ENCODE data around the gene DRICH1.

The DRICH1 gene

GRCh38 chr22:23566705-23567475 is 65.2 kb downstream of the DRICH1 start:
- Histone ChIP-seq H3K79me1 (ENCODE audit: low read length) (no peaks in the 10 kb centered on the region), H3K36me3 (ENCODE audit: control insufficient read depth, insufficient read depth, low read length) (no peaks in the 10 kb centered on the region), H3K4me3 (ENCODE audit: low read length) (no peak overlapping the region), H3K9ac (ENCODE audit: low read length) (peak overlapping the region; percentile 42), H3K4me2 (ENCODE audit: low read length) (no peak overlapping the region), H3K79me2 (ENCODE audit: control insufficient read depth, insufficient read depth, low read length) (no peaks in the 10 kb centered on the region), H3K4me1 (ENCODE audit: control insufficient read depth, low read depth, low read length) (peaks cover 6% of the 10 kb centered on the region), H4K5ac (ENCODE audit: low read length) (no peak overlapping the region), H3K23ac (ENCODE audit: low read length) (peak overlapping the region; percentile 45), H3K27me3 (ENCODE audit: insufficient read depth, low read length, poor library complexity) (no peaks in the 10 kb centered on the region), H4K8ac (ENCODE audit: low read depth, low read length) (no peak overlapping the region), H3K56ac (ENCODE audit: low read length) (peak overlapping the region; percentile 56), H3K27ac (ENCODE audit: low read depth, low read length) (no peak overlapping the region), H2BK120ac (ENCODE audit: low read depth, low read length) (no peak overlapping the region), H3K4ac (ENCODE audit: low read depth, low read length) (no peak overlapping the region), H3K18ac (ENCODE audit: low read length) (no peak overlapping the region), H2BK15ac (replicated peaks; ENCODE audit: low read depth) (no peak overlapping the region), H2BK5ac (ENCODE audit: low read length) (no peak overlapping the region), H2AK5ac (ENCODE audit: low read length) (no peak overlapping the region)
- WGBS (ENCODE audit: extremely low coverage, insufficient coverage, low lambda C conversion rate): no CpG with 5 or more reads among the region's 37 CpGs
- no peak for DNase-seq

- Histone ChIP-seq H2BK120ac (ENCODE audit: low read depth, low read length) (no peak overlapping the region), H2BK15ac (replicated peaks; ENCODE audit: low read depth) (no peak overlapping the region), H2AK5ac (ENCODE audit: low read length) (no peak overlapping the region), H3K4me2 (ENCODE audit: low read length) (peak overlapping the region; percentile 26), H4K8ac (ENCODE audit: low read depth, low read length) (no peak overlapping the region), H3K4me1 (ENCODE audit: control insufficient read depth, low read depth, low read length) (peaks cover 6% of the 10 kb centered on the region), H3K4me3 (ENCODE audit: low read length) (peak overlapping the region; percentile 26), H3K18ac (ENCODE audit: low read length) (no peak overlapping the region), H3K79me2 (ENCODE audit: control insufficient read depth, insufficient read depth, low read length) (no peaks in the 10 kb centered on the region), H3K27ac (ENCODE audit: low read depth, low read length) (no peak overlapping the region), H3K4ac (ENCODE audit: low read depth, low read length) (no peak overlapping the region), H3K56ac (ENCODE audit: low read length) (peak overlapping the region; percentile 64), H3K27me3 (ENCODE audit: insufficient read depth, low read length, poor library complexity) (no peaks in the 10 kb centered on the region), H3K79me1 (ENCODE audit: low read length) (no peaks in the 10 kb centered on the region), H3K23ac (ENCODE audit: low read length) (no peak overlapping the region), H2BK5ac (ENCODE audit: low read length) (no peak overlapping the region), H3K9ac (ENCODE audit: low read length) (peak overlapping the region; percentile 42), H3K36me3 (ENCODE audit: control insufficient read depth, insufficient read depth, low read length) (no peaks in the 10 kb centered on the region), H4K5ac (ENCODE audit: low read length) (no peak overlapping the region)
- WGBS (ENCODE audit: extremely low coverage, insufficient coverage, low lambda C conversion rate): no CpG with 5 or more reads among the region's 73 CpGs
- peak; percentile 26 for DNase-seq
Observed at GRCh38 chr22:23565915-23566704, 66.0 kb downstream of the DRICH1 start.

DNA sequence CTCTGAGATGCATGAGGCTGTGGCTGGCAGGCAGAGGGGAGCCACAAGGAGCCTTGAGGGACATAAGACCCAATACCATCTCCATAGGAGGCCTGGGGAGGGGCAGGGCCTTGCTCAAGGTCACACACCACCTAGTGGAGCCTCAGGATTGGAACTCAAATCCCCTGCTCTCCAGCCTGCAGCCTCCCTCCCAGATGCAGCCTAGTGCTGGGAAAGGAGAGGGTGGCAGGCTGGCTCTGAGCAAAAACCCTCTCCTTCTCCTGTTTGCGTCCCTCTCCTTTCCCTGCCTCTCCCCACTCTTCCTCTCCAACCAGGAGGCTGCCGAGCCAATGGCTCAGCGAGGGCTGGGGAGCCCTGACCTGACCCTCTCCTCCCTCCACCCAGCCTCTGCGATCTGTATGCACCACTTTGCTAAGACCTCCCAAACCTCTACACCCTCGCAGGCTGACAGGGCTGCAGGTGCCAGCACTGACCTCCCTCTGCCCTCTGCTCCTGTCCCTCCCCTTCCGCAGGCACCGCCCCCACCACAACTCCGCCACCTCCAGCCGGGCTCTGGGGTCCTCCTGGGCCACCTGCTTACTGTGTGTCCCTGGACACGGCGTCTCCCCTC is 66.7 kb downstream of the DRICH1 start:
- H3K4me1 ChIP-seq (ENCODE audit: control insufficient read depth, low read depth, low read length): peaks cover 6% of the 10 kb centered on the region
- WGBS (ENCODE audit: extremely low coverage, insufficient coverage, low lambda C conversion rate): no CpG with 5 or more reads among the region's 11 CpGs
- no peak overlapping the region for H3K27ac ChIP-seq (ENCODE audit: low read depth, low read length)
- no peaks in the 10 kb centered on the region for H3K27me3 ChIP-seq (ENCODE audit: insufficient read depth, low read length, poor library complexity)
- H3K4me2 ChIP-seq (ENCODE audit: low read length): peak overlapping the region; percentile 26
- H3K79me2 ChIP-seq (ENCODE audit: control insufficient read depth, insufficient read depth, low read length): no peaks in the 10 kb centered on the region
- H3K36me3 ChIP-seq (ENCODE audit: control insufficient read depth, insufficient read depth, low read length): no peaks in the 10 kb centered on the region
- no peak overlapping the region for H2AK5ac ChIP-seq (ENCODE audit: low read length)
- H3K9ac ChIP-seq (ENCODE audit: low read length): no peak overlapping the region
- H2BK5ac ChIP-seq (ENCODE audit: low read length): no peak overlapping the region
- no peak overlapping the region for H2BK120ac ChIP-seq (ENCODE audit: low read depth, low read length)
- H3K18ac ChIP-seq (ENCODE audit: low read length): no peak overlapping the region
- no peak overlapping the region for H3K23ac ChIP-seq (ENCODE audit: low read length)
- no peak overlapping the region for H4K8ac ChIP-seq (ENCODE audit: low read depth, low read length)
- no peak overlapping the region for H3K4me3 ChIP-seq (ENCODE audit: low read length)
- no peaks in the 10 kb centered on the region for H3K79me1 ChIP-seq (ENCODE audit: low read length)
- H2BK15ac ChIP-seq (replicated peaks; ENCODE audit: low read depth): no peak overlapping the region
- H4K5ac ChIP-seq (ENCODE audit: low read length): no peak overlapping the region
- H3K4ac ChIP-seq (ENCODE audit: low read depth, low read length): no peak overlapping the region
- peak overlapping the region; percentile 64 for H3K56ac ChIP-seq (ENCODE audit: low read length)
- DNase-seq: peak; percentile 84

DNA sequence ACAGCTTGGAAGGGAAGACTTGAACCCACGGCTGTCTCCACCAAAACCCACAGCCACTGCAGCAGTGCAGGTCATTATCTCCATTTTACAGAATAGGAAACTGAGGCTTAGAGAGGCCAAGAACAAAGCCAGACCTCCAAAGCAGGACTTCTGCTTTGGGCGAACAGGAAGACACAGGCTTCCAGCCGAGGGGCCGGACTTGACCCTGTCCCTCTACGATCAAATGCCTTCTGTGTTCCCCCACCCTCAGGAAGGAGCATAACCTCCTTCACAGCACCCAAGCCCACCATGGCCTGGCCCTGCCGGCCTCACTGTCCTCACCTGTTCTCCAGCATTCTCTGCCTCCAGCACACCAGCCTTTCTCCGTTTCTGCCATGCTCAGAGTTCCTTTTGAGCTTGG is 67.8 kb downstream of the DRICH1 start:
- Histone ChIP-seq H3K27me3 (ENCODE audit: insufficient read depth, low read length, poor library complexity) (no peaks in the 10 kb centered on the region), H2BK5ac (ENCODE audit: low read length) (no peak overlapping the region), H3K18ac (ENCODE audit: low read length) (no peak overlapping the region), H3K27ac (ENCODE audit: low read depth, low read length) (no peak overlapping the region), H3K9ac (ENCODE audit: low read length) (no peak overlapping the region), H3K4me2 (ENCODE audit: low read length) (no peak overlapping the region), H2BK120ac (ENCODE audit: low read depth, low read length) (no peak overlapping the region), H3K79me1 (ENCODE audit: low read length) (no peaks in the 10 kb centered on the region), H2AK5ac (ENCODE audit: low read length) (no peak overlapping the region), H3K4me1 (ENCODE audit: control insufficient read depth, low read depth, low read length) (peaks cover 6% of the 10 kb centered on the region), H3K4ac (ENCODE audit: low read depth, low read length) (no peak overlapping the region), H3K79me2 (ENCODE audit: control insufficient read depth, insufficient read depth, low read length) (no peaks in the 10 kb centered on the region), H2BK15ac (replicated peaks; ENCODE audit: low read depth) (no peak overlapping the region), H4K8ac (ENCODE audit: low read depth, low read length) (no peak overlapping the region), H3K36me3 (ENCODE audit: control insufficient read depth, insufficient read depth, low read length) (no peaks in the 10 kb centered on the region), H3K23ac (ENCODE audit: low read length) (no peak overlapping the region), H3K4me3 (ENCODE audit: low read length) (no peak overlapping the region), H3K56ac (ENCODE audit: low read length) (no peak overlapping the region), H4K5ac (ENCODE audit: low read length) (no peak overlapping the region)
- no peak for DNase-seq
- no CpG with 5 or more reads among the region's 7 CpGs for WGBS (ENCODE audit: extremely low coverage, insufficient coverage, low lambda C conversion rate)

DNA sequence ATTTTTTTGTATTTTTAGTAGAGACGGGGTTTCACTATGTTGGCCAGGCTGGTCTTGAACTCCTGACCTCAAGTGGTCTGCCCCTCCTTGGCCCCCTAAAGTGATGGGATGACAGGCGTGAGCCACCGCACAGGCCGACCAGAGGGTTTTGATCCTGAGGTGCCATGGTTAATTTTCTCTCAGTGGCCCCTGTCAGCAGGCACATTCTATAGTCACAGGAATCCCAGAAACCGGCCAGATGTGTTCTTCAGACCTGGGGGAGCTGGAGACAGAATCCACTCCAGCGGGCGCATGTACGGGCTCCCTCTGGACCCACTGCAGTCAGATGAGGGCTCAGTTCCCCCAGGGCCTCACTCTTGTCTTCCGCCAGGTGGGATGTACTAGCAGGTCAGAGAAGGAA is 69.0 kb downstream of the DRICH1 start:
- Histone ChIP-seq H4K5ac (ENCODE audit: low read length) (no peak overlapping the region), H3K18ac (ENCODE audit: low read length) (no peak overlapping the region), H3K4me2 (ENCODE audit: low read length) (no peak overlapping the region), H3K23ac (ENCODE audit: low read length) (no peak overlapping the region), H3K4ac (ENCODE audit: low read depth, low read length) (no peak overlapping the region), H2BK120ac (ENCODE audit: low read depth, low read length) (no peak overlapping the region), H3K27ac (ENCODE audit: low read depth, low read length) (no peak overlapping the region), H3K27me3 (ENCODE audit: insufficient read depth, low read length, poor library complexity) (no peaks in the 10 kb centered on the region), H2BK15ac (replicated peaks; ENCODE audit: low read depth) (no peak overlapping the region), H2AK5ac (ENCODE audit: low read length) (no peak overlapping the region), H3K9ac (ENCODE audit: low read length) (no peak overlapping the region), H3K56ac (ENCODE audit: low read length) (no peak overlapping the region), H2BK5ac (ENCODE audit: low read length) (no peak overlapping the region), H3K79me2 (ENCODE audit: control insufficient read depth, insufficient read depth, low read length) (no peaks in the 10 kb centered on the region), H3K36me3 (ENCODE audit: control insufficient read depth, insufficient read depth, low read length) (no peaks in the 10 kb centered on the region), H4K8ac (ENCODE audit: low read depth, low read length) (no peak overlapping the region), H3K79me1 (ENCODE audit: low read length) (no peaks in the 10 kb centered on the region), H3K4me3 (ENCODE audit: low read length) (no peak overlapping the region), H3K4me1 (ENCODE audit: control insufficient read depth, low read depth, low read length) (peaks cover 6% of the 10 kb centered on the region)
- WGBS (ENCODE audit: extremely low coverage, insufficient coverage, low lambda C conversion rate): no CpG with 5 or more reads among the region's 9 CpGs
- DNase-seq: no peak
